Measurements from ENCODE around the gene PACSIN2. TPM values are rescaled to one million over a fixed set of nuclear protein-coding genes. Genes with fewer than 3 reads are reported as not detected.
"Not testable (repeated sequence)": the region's sequence is repeated elsewhere in the genome, so short reads cannot be mapped to it uniquely, and the experiment has no call there.

The PACSIN2 gene
- total and polyA plus RNA-seq, 8 donors: 63.4 to 149 (median 66.2) TPM

- H3K36me3 ChIP-seq: no peaks in the 10 kb centered on the region
- H3K9me3 ChIP-seq: no peaks in the 10 kb centered on the region
- no peaks in the 10 kb centered on the region for H3K27me3 ChIP-seq
- H3K4me3 ChIP-seq: no peak overlapping the region
- ATAC-seq (no peak), DNase-seq (peak in 1 of 4 donors; percentile 24)
- H3K4me1 ChIP-seq: peaks cover 3 to 21% of the 10 kb centered on the region in 2 donors
- H3K27ac ChIP-seq: peak overlapping the region; percentile 41 to 44
- intact Hi-C loops (cut with DNase I): no loop called here
- TF ChIP-seq, protein P1, sequence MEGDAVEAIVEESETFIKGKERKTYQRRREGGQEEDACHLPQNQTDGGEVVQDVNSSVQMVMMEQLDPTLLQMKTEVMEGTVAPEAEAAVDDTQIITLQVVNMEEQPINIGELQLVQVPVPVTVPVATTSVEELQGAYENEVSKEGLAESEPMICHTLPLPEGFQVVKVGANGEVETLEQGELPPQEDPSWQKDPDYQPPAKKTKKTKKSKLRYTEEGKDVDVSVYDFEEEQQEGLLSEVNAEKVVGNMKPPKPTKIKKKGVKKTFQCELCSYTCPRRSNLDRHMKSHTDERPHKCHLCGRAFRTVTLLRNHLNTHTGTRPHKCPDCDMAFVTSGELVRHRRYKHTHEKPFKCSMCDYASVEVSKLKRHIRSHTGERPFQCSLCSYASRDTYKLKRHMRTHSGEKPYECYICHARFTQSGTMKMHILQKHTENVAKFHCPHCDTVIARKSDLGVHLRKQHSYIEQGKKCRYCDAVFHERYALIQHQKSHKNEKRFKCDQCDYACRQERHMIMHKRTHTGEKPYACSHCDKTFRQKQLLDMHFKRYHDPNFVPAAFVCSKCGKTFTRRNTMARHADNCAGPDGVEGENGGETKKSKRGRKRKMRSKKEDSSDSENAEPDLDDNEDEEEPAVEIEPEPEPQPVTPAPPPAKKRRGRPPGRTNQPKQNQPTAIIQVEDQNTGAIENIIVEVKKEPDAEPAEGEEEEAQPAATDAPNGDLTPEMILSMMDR (IDR thresholded peaks at IDR 0.05): no peak
These were observed 3.7 kb upstream of the PACSIN2 start for GRCh38 chr22:43018615-43019014.

DNA sequence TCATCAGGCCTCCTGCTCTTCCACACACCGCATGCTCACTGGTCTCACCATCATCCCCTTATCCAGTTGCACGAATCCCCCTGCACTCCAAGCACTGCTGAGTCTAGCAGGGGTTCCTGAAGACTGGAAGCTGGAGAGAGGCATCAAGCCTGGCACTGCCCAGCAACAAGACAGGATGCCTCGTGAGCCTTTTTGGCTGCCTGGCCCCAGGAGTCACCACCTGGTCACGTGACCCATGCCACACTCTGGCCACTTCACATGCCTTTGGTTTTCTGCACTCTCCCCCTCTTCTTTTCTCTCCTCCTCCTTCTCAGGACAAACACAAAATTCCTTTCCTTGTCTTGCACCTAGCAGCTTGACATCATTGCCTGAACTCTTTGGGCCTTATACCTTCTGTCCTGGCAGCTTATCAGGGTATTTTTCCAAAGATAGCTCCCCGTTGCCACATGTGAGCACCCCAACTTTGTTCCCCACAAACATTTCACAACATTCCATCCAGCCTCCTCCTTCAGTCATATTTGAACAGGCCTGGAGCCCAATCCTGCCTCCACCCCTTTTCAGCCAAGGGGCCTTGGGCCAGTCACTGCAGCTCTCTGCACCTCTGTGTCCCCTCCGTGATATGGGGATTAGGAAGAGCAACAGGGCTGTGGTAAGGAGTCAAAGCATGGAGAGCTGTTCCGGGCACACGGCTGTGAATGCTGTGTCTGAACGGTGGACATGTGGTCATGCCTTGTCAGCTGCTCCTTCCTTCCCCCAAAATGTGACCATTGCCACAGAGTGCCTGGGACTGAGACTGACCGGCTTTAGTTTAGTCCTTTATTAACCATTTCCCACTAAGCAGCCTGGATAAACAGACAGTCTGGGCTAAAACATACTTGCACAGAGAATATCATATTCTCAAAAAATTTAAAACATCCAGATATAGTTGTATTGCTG, 2.8 kb upstream of the PACSIN2 start:
- intact Hi-C loops (cut with DNase I): no loop called here
- ATAC-seq (peak; percentile 13), DNase-seq (peak in 2 of 4 donors; percentile 75 to 84)
- TF ChIP-seq, protein P1 (IDR thresholded peaks at IDR 0.05): no peak
- Histone ChIP-seq H3K4me1 (peaks cover 7 to 29% of the 10 kb centered on the region in 2 donors), H3K4me3 (no peak overlapping the region), H3K36me3 (no peaks in the 10 kb centered on the region), H3K27me3 (no peaks in the 10 kb centered on the region), H3K9me3 (no peaks in the 10 kb centered on the region), H3K27ac (peak overlapping the region; percentile 41 to 44)

DNA sequence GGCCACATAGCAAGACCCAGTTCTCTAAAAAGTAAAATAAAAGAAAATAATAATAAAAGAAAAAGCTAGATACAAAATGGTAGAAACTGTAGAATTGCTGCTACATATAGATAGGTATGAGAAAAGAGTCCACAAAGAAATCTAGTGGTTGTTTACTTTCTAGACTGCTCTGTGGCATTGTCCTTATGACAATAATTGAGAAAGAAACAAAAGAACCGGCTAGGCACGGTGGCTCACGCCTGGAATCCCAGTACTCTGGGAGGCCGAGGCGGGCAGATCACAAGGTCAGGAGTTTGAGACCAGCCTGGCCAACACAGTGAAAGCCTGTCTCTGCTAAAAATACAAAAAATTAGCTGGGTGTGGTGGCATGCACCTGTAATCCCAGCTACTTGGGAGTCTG, 1.2 kb upstream of the PACSIN2 start:
- Histone ChIP-seq H3K4me1 (peaks cover 7 to 38% of the 10 kb centered on the region in 2 donors), H3K27ac (peak overlapping the region in 1 of 2 donors; percentile 80)
- H3K9me3 ChIP-seq; H3K27me3 ChIP-seq; H3K4me3 ChIP-seq; ATAC-seq; intact Hi-C loops (cut with DNase I); H3K36me3 ChIP-seq: not testable (repeated sequence)
- DNase-seq: peak in 1 of 4 donors; percentile 29

- intact Hi-C loops (cut with DNase I): no loop called here
- ATAC-seq (peak; percentile 0), DNase-seq (no peak)
- TF ChIP-seq, protein P1 (IDR thresholded peaks at IDR 0.05): no peak
- no peaks in the 10 kb centered on the region for H3K36me3 ChIP-seq
- peaks cover 7 to 38% of the 10 kb centered on the region in 2 donors for H3K4me1 ChIP-seq
- peak overlapping the region; percentile 61 to 75 for H3K4me3 ChIP-seq
- H3K27me3 ChIP-seq: no peaks in the 10 kb centered on the region
- peak overlapping the region in 1 of 2 donors; percentile 80 for H3K27ac ChIP-seq
- H3K9me3 ChIP-seq: no peaks in the 10 kb centered on the region
These were observed 711 bp upstream of the PACSIN2 start for GRCh38 chr22:43015677-43016042.

DNA sequence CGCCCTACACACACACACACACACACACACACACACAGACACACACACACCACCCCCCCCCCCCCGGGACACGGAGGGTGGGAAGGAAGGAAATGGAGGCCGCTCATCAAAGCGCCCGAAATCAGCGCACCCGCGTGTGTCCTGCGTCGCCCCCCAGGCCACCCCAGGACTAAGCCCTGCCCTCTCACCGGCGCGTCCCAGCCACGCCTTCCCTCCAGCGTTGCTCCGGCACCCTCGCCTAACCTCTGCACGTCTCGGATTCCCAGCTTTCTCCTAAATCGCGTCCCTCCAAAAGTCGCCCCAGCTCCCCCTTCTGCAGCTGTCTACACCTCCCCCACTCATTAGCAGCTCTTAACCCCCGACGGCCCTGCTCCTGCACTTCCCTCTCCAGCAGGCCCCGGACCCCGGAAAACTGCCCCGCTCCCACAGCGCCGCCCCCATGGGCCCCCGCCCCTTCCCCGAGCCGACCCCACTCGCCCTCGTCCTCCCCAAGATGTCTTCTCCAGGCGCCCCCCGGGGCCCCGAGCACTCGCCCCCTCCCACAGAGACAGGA, 557 bp downstream of the PACSIN2 start:
- Histone ChIP-seq H3K27me3 (no peaks in the 10 kb centered on the region), H3K9me3 (no peaks in the 10 kb centered on the region), H3K27ac (peak overlapping the region; percentile 56 to 80), H3K4me1 (peaks cover 8 to 46% of the 10 kb centered on the region in 2 donors), H3K4me3 (peak overlapping the region; percentile 61 to 75), H3K36me3 (no peaks in the 10 kb centered on the region)
- intact Hi-C loops (cut with DNase I): no loop called here
- DNase-seq: peak in 3 of 4 donors; percentile 36 to 89 (median 56)
- peak; percentile 30 for ATAC-seq
- TF ChIP-seq, protein P1 (IDR thresholded peaks at IDR 0.05): no peak

Data from left lung (tissue), 10 donors.